GM18498 (cell line): ENCODE measurements around the gene EYS.
"Not testable (repeated sequence)": the region's sequence is repeated elsewhere in the genome, so short reads cannot be mapped to it uniquely, and the experiment has no call there.

Experiments used
- ATAC-seq: cut with Tn5 transposase; IDR thresholded peaks from one replicate; pipeline ENCODE4 v1.9.1; 2021; ENCODE audit warnings: mild to moderate bottlenecking, moderate library complexity; ENCODE audit not compliant: unreplicated experiment

Gene EYS

DNA sequence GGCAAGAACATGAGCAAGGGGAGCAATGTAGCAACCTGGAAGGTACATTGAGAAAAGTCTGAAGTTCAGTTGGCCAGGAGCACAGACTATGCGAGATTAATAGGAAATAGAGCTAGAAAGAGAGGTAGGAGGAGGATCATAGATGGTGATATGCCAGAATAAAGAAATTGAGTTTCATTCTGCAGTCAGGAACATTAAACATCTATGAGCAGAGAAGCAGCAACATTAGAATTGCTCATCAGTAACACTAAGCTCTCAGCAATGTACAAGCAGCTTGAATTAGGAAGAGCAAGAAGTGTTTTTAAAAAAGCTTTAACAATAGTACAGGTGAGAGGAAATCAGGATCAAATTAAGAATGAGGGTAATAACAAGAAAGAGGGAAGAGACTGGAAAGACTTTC is 1603.5 kb downstream of the EYS start:
- ATAC-seq = no peak

DNA sequence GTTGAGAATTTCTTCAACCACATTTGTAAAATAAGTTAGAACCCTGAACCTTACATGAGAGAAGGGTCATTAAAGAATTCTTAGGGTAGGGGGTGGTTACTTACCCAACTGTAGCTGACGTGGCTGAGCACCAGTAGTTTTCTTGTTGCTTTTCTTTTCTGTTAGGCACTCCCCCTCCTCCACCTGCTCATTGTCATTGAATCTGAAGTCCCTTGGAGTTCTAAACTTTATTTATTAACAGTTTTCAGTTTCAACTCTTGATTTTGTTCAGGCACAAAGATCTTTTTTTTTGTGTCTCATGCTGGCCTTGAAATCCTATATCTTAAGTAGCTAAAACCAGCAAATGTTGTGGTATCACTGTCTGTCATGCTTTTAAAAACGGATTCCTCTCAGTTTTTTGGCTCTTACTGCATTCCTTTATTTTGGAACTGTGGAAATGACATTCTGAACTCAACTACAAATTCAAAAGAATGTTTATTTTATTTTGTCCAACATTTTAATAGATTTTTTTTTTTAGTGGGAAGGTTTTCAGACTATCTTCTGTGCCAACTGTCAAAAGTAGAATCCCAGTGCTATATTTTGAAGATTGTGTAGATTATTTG is 1606.2 kb downstream of the EYS start:
- ATAC-seq = no peak

DNA sequence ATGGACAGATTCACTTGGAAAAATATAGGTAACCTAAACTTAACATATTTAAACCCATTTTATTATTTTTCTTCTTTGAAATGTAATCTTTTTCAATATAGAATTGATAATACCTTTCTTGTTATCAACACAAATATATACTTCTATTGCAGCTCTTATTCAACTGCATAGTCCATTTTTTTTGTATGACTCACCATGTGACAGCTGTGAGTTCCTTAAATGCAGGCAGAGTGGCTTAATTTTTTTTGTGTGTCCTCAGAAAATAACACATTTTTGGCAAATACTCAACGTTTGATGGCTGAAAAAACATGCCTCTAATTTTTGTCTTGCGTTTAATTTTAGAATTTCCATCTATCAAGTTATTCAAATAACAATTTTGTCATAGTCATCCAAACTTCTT is 1616.7 kb downstream of the EYS start:
- no peak for ATAC-seq

- no peak for ATAC-seq
Measured at GRCh38 chr6:64085126-64085525, 1621.9 kb downstream of the EYS start.

DNA sequence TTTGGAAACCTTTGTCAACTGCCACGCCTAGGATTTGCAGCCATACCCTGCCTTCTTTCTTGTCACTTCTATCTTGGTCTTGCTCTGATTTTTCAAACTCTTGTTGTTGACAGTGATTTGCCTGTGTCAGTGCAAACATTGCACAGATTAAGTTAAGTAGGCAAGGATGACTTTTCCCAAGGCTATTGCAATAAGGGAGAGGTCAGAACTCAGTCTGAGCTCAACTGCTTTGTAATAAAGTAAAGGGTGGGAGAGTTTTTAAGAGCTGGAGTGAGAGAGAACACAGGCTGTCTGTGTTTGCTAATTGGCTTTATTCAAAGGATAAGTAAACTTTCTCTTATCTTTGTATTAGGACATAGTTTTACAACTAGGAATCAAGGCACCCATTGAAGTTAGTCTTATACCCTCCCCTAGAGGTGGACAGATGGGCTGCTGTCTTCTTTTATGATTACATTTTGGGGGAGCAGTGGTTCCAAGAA is 1622.8 kb downstream of the EYS start:
- ATAC-seq = no peak

- ATAC-seq = no peak
Measured at GRCh38 chr6:64083261-64083660, 1623.8 kb downstream of the EYS start.

- ATAC-seq = no peak
Measured at GRCh38 chr6:64081453-64081852, 1625.6 kb downstream of the EYS start.

- no peak for ATAC-seq
Measured at GRCh38 chr6:64074981-64075380, 1632.0 kb downstream of the EYS start.

GRCh38 chr6:64072686-64073085 is 1634.3 kb downstream of the EYS start:
- ATAC-seq = no peak

DNA sequence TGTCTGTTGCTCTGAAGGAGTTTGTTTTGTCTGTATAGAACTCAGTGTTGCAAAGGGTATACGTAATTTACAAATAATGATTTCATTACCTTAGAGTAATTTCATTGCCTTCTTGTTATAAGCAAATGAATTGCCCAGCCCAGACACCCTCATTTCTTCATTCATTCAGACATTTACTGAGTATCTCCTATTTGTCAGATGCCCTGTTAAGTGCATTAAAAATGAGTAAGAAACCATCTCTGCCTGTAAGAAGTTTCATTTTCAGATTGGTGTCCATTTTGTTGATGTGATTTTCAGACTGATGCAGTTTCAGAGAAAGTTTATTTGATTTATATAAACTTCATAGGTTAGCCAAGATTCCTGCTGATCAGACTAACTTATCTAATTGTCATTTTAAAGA is 1642.1 kb downstream of the EYS start:
- ATAC-seq = no peak

- ATAC-seq = no peak
Measured at GRCh38 chr6:64062960-64063683, 1643.9 kb downstream of the EYS start.

GRCh38 chr6:64054861-64055260 is 1652.2 kb downstream of the EYS start:
- no peak for ATAC-seq

- ATAC-seq = no peak
Measured at GRCh38 chr6:64050590-64050989, 1656.4 kb downstream of the EYS start.

DNA sequence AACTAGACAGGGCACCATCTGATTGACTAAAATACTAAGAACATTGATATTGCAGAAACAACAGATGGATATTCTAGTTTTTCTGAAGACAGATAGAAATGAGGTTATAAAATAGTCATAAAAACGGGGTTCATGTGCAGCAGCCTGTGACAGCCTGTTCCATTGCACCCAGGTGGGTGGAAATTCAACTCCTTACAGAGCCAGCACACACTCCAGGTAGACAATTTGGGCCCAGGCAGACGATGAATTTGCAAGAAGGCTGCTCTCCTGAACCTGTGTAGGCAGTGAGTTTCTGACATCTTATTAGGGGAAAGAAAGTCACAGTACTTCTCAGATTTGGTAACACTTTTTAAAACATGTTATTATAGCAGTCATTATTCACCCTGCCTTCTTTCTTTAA is 1657.3 kb downstream of the EYS start:
- ATAC-seq = no peak

GRCh38 chr6:64046746-64047208 is 1660.2 kb downstream of the EYS start:
- no peak for ATAC-seq

DNA sequence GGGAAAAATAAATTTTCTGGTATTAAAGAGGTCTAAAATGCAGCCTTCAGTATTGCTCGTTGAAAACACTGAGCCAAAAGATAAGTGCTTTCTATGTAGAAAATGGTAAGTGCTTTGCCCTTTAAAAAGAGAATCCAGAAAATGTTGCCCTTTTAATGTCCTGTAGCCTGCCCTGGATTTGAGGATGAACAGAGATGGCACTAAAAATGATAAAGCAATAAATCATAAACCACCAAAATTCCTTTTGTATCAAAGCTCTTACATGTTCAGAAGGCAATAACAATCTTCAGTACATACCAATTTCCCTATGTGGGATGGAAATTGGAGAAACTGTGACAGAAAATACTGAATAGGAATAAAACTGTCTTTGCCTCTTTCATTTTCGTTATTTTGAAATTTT is 1665.7 kb downstream of the EYS start:
- ATAC-seq = no peak

DNA sequence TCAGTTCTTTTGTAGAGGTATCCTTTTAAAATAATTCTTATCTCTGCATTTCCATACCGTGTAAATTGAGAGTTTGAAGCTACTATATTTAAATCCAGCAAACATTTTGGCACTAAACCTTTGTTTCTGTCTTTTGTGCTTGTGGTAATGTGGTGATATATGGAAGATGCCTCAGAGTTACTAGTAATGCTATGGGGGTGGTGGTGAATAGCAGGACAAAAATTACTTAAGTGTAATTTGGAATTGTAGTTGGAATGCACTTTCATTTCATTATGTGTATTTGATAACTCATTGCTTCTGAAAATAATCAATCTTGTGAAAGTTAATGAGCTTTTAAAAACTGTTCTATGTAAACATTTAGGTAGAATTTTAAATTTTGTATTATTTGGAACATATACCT is 1666.9 kb downstream of the EYS start:
- no peak for ATAC-seq

GRCh38 chr6:64037427-64037826 is 1669.6 kb downstream of the EYS start:
- ATAC-seq = no peak

DNA sequence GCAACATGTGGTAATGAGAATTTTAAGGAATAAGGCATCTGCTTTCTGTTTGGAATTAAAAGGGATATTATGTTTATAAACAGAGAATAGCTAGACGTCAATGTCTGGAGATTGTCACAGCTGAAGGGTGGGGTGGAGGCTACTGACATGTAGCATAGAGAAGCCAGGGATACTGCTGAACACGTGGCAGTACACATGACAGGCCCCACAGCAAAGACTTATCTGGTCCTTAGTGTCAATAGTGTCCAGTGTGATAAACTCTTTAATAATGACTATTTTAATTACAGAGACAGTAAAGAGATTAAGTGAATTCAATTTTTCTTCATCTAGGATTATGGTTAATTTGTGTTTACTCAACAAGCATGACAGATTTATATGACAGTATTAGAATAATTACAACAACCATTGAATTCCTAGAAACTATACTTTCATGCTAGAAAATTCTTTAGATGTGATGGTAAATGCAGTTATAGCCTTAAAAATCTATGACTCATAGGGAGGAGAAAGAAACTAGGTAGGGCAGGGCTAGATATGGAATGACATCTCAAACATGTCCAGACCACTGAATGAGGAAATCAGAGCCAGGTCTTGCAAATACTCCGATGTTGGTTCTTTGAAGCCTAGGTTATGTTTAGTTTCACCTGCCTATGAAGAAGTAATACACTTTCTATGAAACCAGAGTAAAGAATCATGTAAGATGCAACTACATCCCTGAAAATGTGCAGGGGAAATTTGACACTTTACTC is 1671.9 kb downstream of the EYS start:
- no peak for ATAC-seq

- no peak for ATAC-seq
Measured at GRCh38 chr6:64034291-64034690, 1672.7 kb downstream of the EYS start.

GRCh38 chr6:64030950-64031618 is 1675.9 kb downstream of the EYS start:
- ATAC-seq = not testable (repeated sequence)
